Tibial nerve (tissue), 4 donors: ENCODE results near the gene RAB40A.

Experiments
- EP300 ChIP-seq, 2 donors: sonication (generic); formaldehyde crosslinking; IDR thresholded peaks; one replicate each; pipeline ENCODE4 v1.6.1; 2017; ENCODE audit warnings: antibody characterized with exemption in 2 of 2, mild to moderate bottlenecking in 1 of 2
- POLR2A ChIP-seq, 2 donors: fragments of 450-650 bp; IDR thresholded peaks; one replicate each; pipeline ENCODE4 v1.6.1; 2017; ENCODE audit warnings: antibody characterized with exemption in 2 of 2, mild to moderate bottlenecking in 2 of 2, moderate library complexity in 2 of 2
- TF ChIP-seq, protein P1 (sequence below), 5 experiments: fragments of 200-600 bp in 3 of 5; fragments of 450-650 bp in 2 of 5; sonication (generic) in 3 of 5; IDR thresholded peaks; one replicate each; pipeline ENCODE4 v1.5.1; 2016 to 2019; ENCODE audit warnings: antibody characterized with exemption in 5 of 5, mild to moderate bottlenecking in 3 of 5, moderate library complexity in 2 of 5

GRCh38 chrX:103488332-103488731, 31.0 kb downstream of the RAB40A start:
- TF ChIP-seq POLR2A (IDR thresholded peaks at IDR 0.05) (no peak), EP300 (IDR thresholded peaks at IDR 0.05) (no peak)
- TF ChIP-seq, protein P1, sequence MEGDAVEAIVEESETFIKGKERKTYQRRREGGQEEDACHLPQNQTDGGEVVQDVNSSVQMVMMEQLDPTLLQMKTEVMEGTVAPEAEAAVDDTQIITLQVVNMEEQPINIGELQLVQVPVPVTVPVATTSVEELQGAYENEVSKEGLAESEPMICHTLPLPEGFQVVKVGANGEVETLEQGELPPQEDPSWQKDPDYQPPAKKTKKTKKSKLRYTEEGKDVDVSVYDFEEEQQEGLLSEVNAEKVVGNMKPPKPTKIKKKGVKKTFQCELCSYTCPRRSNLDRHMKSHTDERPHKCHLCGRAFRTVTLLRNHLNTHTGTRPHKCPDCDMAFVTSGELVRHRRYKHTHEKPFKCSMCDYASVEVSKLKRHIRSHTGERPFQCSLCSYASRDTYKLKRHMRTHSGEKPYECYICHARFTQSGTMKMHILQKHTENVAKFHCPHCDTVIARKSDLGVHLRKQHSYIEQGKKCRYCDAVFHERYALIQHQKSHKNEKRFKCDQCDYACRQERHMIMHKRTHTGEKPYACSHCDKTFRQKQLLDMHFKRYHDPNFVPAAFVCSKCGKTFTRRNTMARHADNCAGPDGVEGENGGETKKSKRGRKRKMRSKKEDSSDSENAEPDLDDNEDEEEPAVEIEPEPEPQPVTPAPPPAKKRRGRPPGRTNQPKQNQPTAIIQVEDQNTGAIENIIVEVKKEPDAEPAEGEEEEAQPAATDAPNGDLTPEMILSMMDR (IDR thresholded peaks at IDR 0.05) = peak in 2 of 5 experiments; percentile 30 to 38
